H9 (cell line): ENCODE results near the gene PRKD2. TPM values are rescaled to one million over a fixed set of nuclear protein-coding genes. Genes with fewer than 3 reads are reported as not detected.

Experiments
- DNase-seq: peaks from one replicate; pipeline ENCODE4 v3.0.0-alpha.2; 2017
- H2AFZ ChIP-seq: one replicate; pipeline ENCODE4 v1.6.1; 2013; ENCODE audit warnings: mild to moderate bottlenecking, low read length, control low read depth, moderate library complexity
- H2AK5ac ChIP-seq: 2 replicates; pipeline ENCODE4 v1.6.1; 2013; ENCODE audit warnings: low read length, control low read depth, mixed read lengths; ENCODE audit not compliant: insufficient read length
- H2BK120ac ChIP-seq: one replicate; pipeline ENCODE4 v1.6.1; 2013; ENCODE audit warnings: low read depth, mild to moderate bottlenecking, low read length, control low read depth, inconsistent platforms; ENCODE audit not compliant: poor library complexity, severe bottlenecking
- H2BK12ac ChIP-seq: 2 replicates; pipeline ENCODE4 v1.6.1; 2013; ENCODE audit warnings: low read length, control low read depth, mixed read lengths, low read depth; ENCODE audit not compliant: insufficient read length
- H2BK15ac ChIP-seq: 2 replicates; pipeline ENCODE4 v1.6.1; 2013; ENCODE audit warnings: low read depth, low read length, control low read depth
- H2BK20ac ChIP-seq: one replicate; pipeline ENCODE4 v1.6.1; 2013; ENCODE audit warnings: low read depth, mild to moderate bottlenecking, low read length, control low read depth, inconsistent platforms; ENCODE audit not compliant: poor library complexity, severe bottlenecking
- H2BK5ac ChIP-seq: 2 replicates; pipeline ENCODE4 v1.6.1; 2013; ENCODE audit warnings: low read length, control low read depth, mixed read lengths; ENCODE audit not compliant: insufficient read length
- H3K14ac ChIP-seq: 2 replicates; pipeline ENCODE4 v1.6.1; 2013; ENCODE audit warnings: low read length, control low read depth; ENCODE audit not compliant: insufficient read depth
- H3K18ac ChIP-seq: 2 replicates; pipeline ENCODE4 v1.6.1; 2013; ENCODE audit warnings: low read depth, mild to moderate bottlenecking, mixed read lengths, low read length, control low read depth; ENCODE audit not compliant: insufficient read length
- H3K23ac ChIP-seq: 2 replicates; pipeline ENCODE4 v1.6.1; 2013; ENCODE audit warnings: low read length, control low read depth, mixed read lengths, low read depth; ENCODE audit not compliant: insufficient read length
- H3K23me2 ChIP-seq: 2 replicates; pipeline ENCODE4 v1.6.1; 2013; ENCODE audit warnings: low read depth, mild to moderate bottlenecking, mixed read lengths, low read length, control low read depth; ENCODE audit not compliant: insufficient read length, poor library complexity, severe bottlenecking
- H3K27ac ChIP-seq: 2 replicates; pipeline ENCODE4 v1.5.1; 2013; ENCODE audit warnings: low read length, control low read depth, mixed read lengths, low read depth; ENCODE audit not compliant: insufficient read length
- H3K27me3 ChIP-seq: 2 replicates; pipeline ENCODE4 v1.6.1; 2013; ENCODE audit warnings: low read length, control low read depth, inconsistent platforms; ENCODE audit not compliant: insufficient read depth
- H3K4ac ChIP-seq: 2 replicates; pipeline ENCODE4 v1.6.1; 2013; ENCODE audit warnings: low read depth, mild to moderate bottlenecking, control low read depth, inconsistent platforms, low read length, moderate library complexity
- H3K4me1 ChIP-seq: 2 replicates; pipeline ENCODE4 v1.6.1; 2013; ENCODE audit warnings: low read length, control low read depth, inconsistent platforms; ENCODE audit not compliant: insufficient read depth
- H3K4me2 ChIP-seq: 2 replicates; pipeline ENCODE4 v1.6.1; 2013; ENCODE audit warnings: low read length, control low read depth, mixed read lengths; ENCODE audit not compliant: insufficient read length, insufficient read depth
- H3K56ac ChIP-seq: 2 replicates; pipeline ENCODE4 v1.6.1; 2013; ENCODE audit warnings: low read depth, mild to moderate bottlenecking, mixed read lengths, low read length, control low read depth; ENCODE audit not compliant: insufficient read length
- H3K79me1 ChIP-seq: 2 replicates; pipeline ENCODE4 v1.6.1; 2013; ENCODE audit warnings: low read depth, mild to moderate bottlenecking, moderate library complexity, low read length, control low read depth, inconsistent platforms; ENCODE audit not compliant: insufficient read depth, poor library complexity, severe bottlenecking
- H3K79me2 ChIP-seq: 2 replicates; pipeline ENCODE4 v1.6.1; 2013; ENCODE audit warnings: low read length, control low read depth, inconsistent platforms; ENCODE audit not compliant: insufficient read depth
- H3K9ac ChIP-seq: 2 replicates; pipeline ENCODE4 v1.6.1; 2013; ENCODE audit warnings: low read length, control low read depth, mixed read lengths; ENCODE audit not compliant: insufficient read length; ENCODE audit errors: extremely low read depth
- H3K9me3 ChIP-seq: one replicate; pipeline ENCODE4 v1.6.1; 2013; ENCODE audit warnings: low read depth, low read length, inconsistent platforms; ENCODE audit not compliant: control insufficient read depth
- H3T11ph ChIP-seq: one replicate; pipeline ENCODE4 v1.6.1; 2013; ENCODE audit warnings: mild to moderate bottlenecking, low read length, control low read depth, inconsistent platforms
- H4K20me1 ChIP-seq: one replicate; pipeline ENCODE4 v1.6.1; 2013; ENCODE audit not compliant: control insufficient read depth, insufficient read length, insufficient read depth
- H4K5ac ChIP-seq: 2 replicates; pipeline ENCODE4 v1.6.1; 2013; ENCODE audit warnings: low read depth, mild to moderate bottlenecking, mixed read lengths, low read length, control low read depth; ENCODE audit not compliant: insufficient read length
- H4K8ac ChIP-seq: replicated peaks from 2 replicates; pipeline ENCODE4 v1.6.1; 2013; ENCODE audit warnings: low read length, control low read depth, mixed read lengths, low read depth; ENCODE audit not compliant: insufficient read length
- H4K91ac ChIP-seq: 2 replicates; pipeline ENCODE4 v1.6.1; 2013; ENCODE audit warnings: low read depth, mild to moderate bottlenecking, moderate library complexity, mixed read lengths, low read length, control low read depth; ENCODE audit not compliant: insufficient read length
- H3K27ac Mint-ChIP-seq, 3 experiments: 2 replicates in 2 of 3; 3 replicates in 1 of 3; pipeline ENCODE4 v1.8.0; 2020 to 2021; ENCODE audit warnings: mixed read lengths in 3 of 3, mild to moderate bottlenecking in 1 of 3, moderate library complexity in 1 of 3
- H3K27me3 Mint-ChIP-seq: 2 replicates; pipeline ENCODE4 v1.8.0; 2021; ENCODE audit warnings: low read depth, mild to moderate bottlenecking, moderate library complexity, mixed read lengths
- H3K36me3 Mint-ChIP-seq, 3 experiments: 2 replicates in 2 of 3; 3 replicates in 1 of 3; pipeline ENCODE4 v1.8.0; 2020 to 2021; ENCODE audit warnings: low read depth in 3 of 3, mixed read lengths in 3 of 3; ENCODE audit not compliant: insufficient read depth in 1 of 3
- H3K4me1 Mint-ChIP-seq, 2 experiments: 2 replicates each; pipeline ENCODE4 v1.8.0; 2020; ENCODE audit warnings: mixed read lengths in 2 of 2
- H3K4me3 Mint-ChIP-seq, 2 experiments: 2 replicates in 1 of 2; 3 replicates in 1 of 2; pipeline ENCODE4 v1.8.0; 2020 to 2021; ENCODE audit warnings: mild to moderate bottlenecking in 2 of 2, mixed read lengths in 2 of 2, moderate library complexity in 1 of 2
- H3K9me3 Mint-ChIP-seq, 2 experiments: 2 replicates in 1 of 2; 3 replicates in 1 of 2; pipeline ENCODE4 v1.8.0; 2020; ENCODE audit warnings: mild to moderate bottlenecking in 2 of 2, mixed read lengths in 2 of 2, moderate library complexity in 1 of 2
- WGBS: extraction: QIAGEN DNeasy Blood & Tissue Kit; methylation state at CpG from one replicate; pipeline ENCODE4 v1.1.7; 2013; ENCODE audit warnings: missing lambda C conversion rate, low lambda C conversion rate, mixed read lengths; ENCODE audit not compliant: insufficient read length; ENCODE audit errors: extremely low coverage; 5-methylcytosine and 5-hydroxymethylcytosine counted together
- total RNA-seq: library from RNA; stranded (reverse); gene quantifications from 2 replicates; pipeline ENCODE4 v1.2.1, GENCODE V29; 2021
- TF ChIP-seq, protein P1 (sequence below): fragments of 200-600 bp; sonication (generic); conservative IDR thresholded peaks from 3 replicates; pipeline ENCODE4 v1.8.0; 2021; ENCODE audit warnings: antibody characterized with exemption, mild to moderate bottlenecking

The PRKD2 gene
- total RNA-seq, 1 experiment from 2014 or later, result 60.7 TPM

DNA sequence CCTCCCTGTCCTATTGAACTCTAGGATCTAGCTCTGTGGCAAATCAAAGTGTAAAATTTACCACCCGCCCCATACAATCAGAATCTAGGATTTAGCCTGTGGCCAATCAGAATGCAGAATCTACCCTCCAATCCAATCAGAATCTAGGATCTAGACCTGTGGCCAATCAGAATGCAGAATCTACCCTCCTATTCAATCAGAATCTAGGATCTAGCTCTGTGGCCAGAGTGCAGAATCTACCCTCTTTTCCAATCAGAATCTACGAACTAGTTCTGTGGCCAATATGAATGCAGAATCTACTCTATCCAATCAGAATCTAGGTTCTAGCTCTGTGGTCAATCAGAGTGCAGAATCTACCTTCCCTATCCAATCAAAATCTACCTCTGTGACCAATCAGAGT, 25.8 kb downstream of the PRKD2 start:
- no peaks in the 10 kb centered on the region for H3K79me1 ChIP-seq
- no peak for DNase-seq
- H3K18ac ChIP-seq, result no peak overlapping the region
- H3K23ac ChIP-seq, result no peak overlapping the region
- Mint-ChIP-seq H3K27ac (no peak overlapping the region; a peak in 1 of 7 replicates), H3K4me1 (peaks cover 1 to 2% of the 10 kb centered on the region in 2 experiments; a peak in 3 of 4 replicates), H3K9me3 (no peaks in the 10 kb centered on the region; a peak in 1 of 5 replicates), H3K27me3 (no peaks in the 10 kb centered on the region), H3K36me3 (peaks cover 68 to 93% (median 90%) of the 10 kb centered on the region in 3 experiments), H3K4me3 (no peak overlapping the region)
- no peak overlapping the region for H4K8ac ChIP-seq
- no peak overlapping the region for H2BK15ac ChIP-seq
- H3K4ac ChIP-seq, result no peak overlapping the region
- H2BK120ac ChIP-seq, result no peak overlapping the region
- H3K79me2 ChIP-seq, result no peaks in the 10 kb centered on the region
- H3K56ac ChIP-seq, result no peak overlapping the region
- H2BK12ac ChIP-seq, result no peak overlapping the region
- H3K27me3 ChIP-seq, result no peaks in the 10 kb centered on the region
- no peak overlapping the region for H2AK5ac ChIP-seq
- H2BK20ac ChIP-seq, result no peak overlapping the region
- no peaks in the 10 kb centered on the region for H3K9me3 ChIP-seq
- no peaks in the 10 kb centered on the region for H4K20me1 ChIP-seq
- TF ChIP-seq, protein P1, sequence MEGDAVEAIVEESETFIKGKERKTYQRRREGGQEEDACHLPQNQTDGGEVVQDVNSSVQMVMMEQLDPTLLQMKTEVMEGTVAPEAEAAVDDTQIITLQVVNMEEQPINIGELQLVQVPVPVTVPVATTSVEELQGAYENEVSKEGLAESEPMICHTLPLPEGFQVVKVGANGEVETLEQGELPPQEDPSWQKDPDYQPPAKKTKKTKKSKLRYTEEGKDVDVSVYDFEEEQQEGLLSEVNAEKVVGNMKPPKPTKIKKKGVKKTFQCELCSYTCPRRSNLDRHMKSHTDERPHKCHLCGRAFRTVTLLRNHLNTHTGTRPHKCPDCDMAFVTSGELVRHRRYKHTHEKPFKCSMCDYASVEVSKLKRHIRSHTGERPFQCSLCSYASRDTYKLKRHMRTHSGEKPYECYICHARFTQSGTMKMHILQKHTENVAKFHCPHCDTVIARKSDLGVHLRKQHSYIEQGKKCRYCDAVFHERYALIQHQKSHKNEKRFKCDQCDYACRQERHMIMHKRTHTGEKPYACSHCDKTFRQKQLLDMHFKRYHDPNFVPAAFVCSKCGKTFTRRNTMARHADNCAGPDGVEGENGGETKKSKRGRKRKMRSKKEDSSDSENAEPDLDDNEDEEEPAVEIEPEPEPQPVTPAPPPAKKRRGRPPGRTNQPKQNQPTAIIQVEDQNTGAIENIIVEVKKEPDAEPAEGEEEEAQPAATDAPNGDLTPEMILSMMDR, result no peak
- no peak overlapping the region for H3T11ph ChIP-seq
- H3K4me1 ChIP-seq, result no peaks in the 10 kb centered on the region
- no peak overlapping the region for H2AFZ ChIP-seq
- no CpG with 5 or more reads among the region's 2 CpGs for WGBS
- H3K4me2 ChIP-seq, result no peak overlapping the region
- H3K23me2 ChIP-seq, result no peaks in the 10 kb centered on the region
- H4K5ac ChIP-seq, result no peak overlapping the region
- H4K91ac ChIP-seq, result no peak overlapping the region
- H3K9ac ChIP-seq, result no peak overlapping the region
- no peak overlapping the region for H3K27ac ChIP-seq
- no peak overlapping the region for H3K14ac ChIP-seq
- no peak overlapping the region for H2BK5ac ChIP-seq
